Kidney (tissue), 14 donors: ENCODE measurements around the gene FN3KRP. TPM values are rescaled to one million over a fixed set of nuclear protein-coding genes. Genes with fewer than 3 reads are reported as not detected.

Experiments used
- DNase-seq, 5 donors: peaks; one replicate each; pipeline ENCODE4 v3.0.0-alpha.2; 2013 to 2020
- FAIRE-seq: peaks from 2 replicates; lab custom pipeline; 2012; peaks lifted over from hg19 to GRCh38; lab: Jason Lieb, UNC
- H3K27ac ChIP-seq, 2 donors: one replicate each; pipeline ENCODE4 v1.7.0; 2013; ENCODE audit warnings: low read depth in 2 of 2, low read length in 2 of 2, inconsistent platforms in 1 of 2
- H3K27me3 ChIP-seq: one replicate; pipeline ENCODE4 v1.7.1; 2013; ENCODE audit warnings: low read length, inconsistent platforms; ENCODE audit not compliant: control insufficient read depth, insufficient read depth
- H3K36me3 ChIP-seq, 3 donors: one replicate each; pipeline versions ENCODE4 v1.7.0 to v1.7.1; 2013; ENCODE audit warnings: low read length in 3 of 3, control low read depth in 1 of 3, inconsistent platforms in 1 of 3; ENCODE audit not compliant: insufficient read depth in 3 of 3, control insufficient read depth in 2 of 3
- H3K4me1 ChIP-seq, 3 donors: one replicate each; pipeline versions ENCODE4 v1.7.0 to v1.7.1; 2013; ENCODE audit warnings: low read length in 3 of 3, inconsistent platforms in 1 of 3, low read depth in 1 of 3; ENCODE audit not compliant: control insufficient read depth in 2 of 3, insufficient read depth in 2 of 3
- H3K4me3 ChIP-seq, 3 donors: one replicate each; pipeline versions ENCODE4 v1.7.0 to v1.8.1; 2013; ENCODE audit warnings: low read length in 3 of 3, control low read depth in 1 of 3, inconsistent platforms in 1 of 3
- H3K9ac ChIP-seq, 3 donors: one replicate each; pipeline versions ENCODE4 v1.7.0 to v1.7.1; 2013; ENCODE audit warnings: low read length in 3 of 3, control low read depth in 1 of 3, inconsistent platforms in 1 of 3
- H3K9me3 ChIP-seq, 3 donors: one replicate each; pipeline versions ENCODE4 v1.7.0 to v1.7.1; 2013; ENCODE audit warnings: low read length in 3 of 3, control low read depth in 1 of 3, inconsistent platforms in 1 of 3; ENCODE audit not compliant: control insufficient read depth in 2 of 3, insufficient read depth in 1 of 3
- intact Hi-C: fragments of 100-400 bp; cut with DNase I; formaldehyde crosslinking; loops from one replicate; pipeline ENCODE4 v1.11.1; 2022
- polyA plus RNA-seq: library from polyadenylated mRNA; stranded (reverse); fragments of 350-450 nt; fragmentation: Illumina TruSeq; extraction: RNeasy Lipid Tissue Mini Kit (QIAGEN cat#74804); gene quantifications from one replicate; pipeline ENCODE4 v1.2.3, GENCODE V29; 2014; ENCODE audit warnings: low read depth, low replicate concordance; ENCODE audit not compliant: insufficient read depth
- total RNA-seq: library from RNA; stranded (reverse); fragmentation: NEBNext Ultra II Directional; extraction: Animal tissue kit (Norgen Biotek cat#: 25700); gene quantifications from one replicate; pipeline ENCODE4 v1.2.1, GENCODE V29; 2021
- TF ChIP-seq, protein P1 (sequence below): IDR thresholded peaks from 3 replicates; pipeline ENCODE4 v1.5.1; 2012; ENCODE audit warnings: mild to moderate bottlenecking, moderate library complexity, borderline replicate concordance; ENCODE audit not compliant: insufficient read depth; ENCODE audit errors: extremely low read depth
- donor health status: control.
- donor health status: control.
- donor health status: control.
- donor health status: control.
- donor health status: control.
- donor health status: DM: yes; HTN: yes; CAD: no.
- donor health status: Normal renal cell carcinoma (clear cell type).

The FN3KRP gene
- total and polyA plus RNA-seq, 2 donors from 2014 or later, result 30.6 to 36.6 TPM

DNA sequence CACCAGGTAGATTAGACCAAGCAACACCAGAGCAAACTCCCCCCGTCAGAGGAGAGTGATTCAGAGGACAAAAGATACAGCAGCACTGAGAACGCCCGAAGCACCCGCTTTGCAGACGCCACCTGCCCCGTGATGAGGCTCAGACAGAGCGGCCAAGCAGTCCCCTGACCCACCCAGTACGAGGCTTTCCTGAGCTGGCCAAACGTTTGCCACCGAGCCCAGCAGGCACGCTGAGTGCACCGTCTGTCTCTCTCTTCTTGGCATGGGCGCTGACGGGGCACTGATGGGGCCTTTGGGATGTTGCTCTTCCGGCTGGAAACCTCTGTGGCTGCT lies 48.9 kb upstream of the FN3KRP start:
- TF ChIP-seq, protein P1, sequence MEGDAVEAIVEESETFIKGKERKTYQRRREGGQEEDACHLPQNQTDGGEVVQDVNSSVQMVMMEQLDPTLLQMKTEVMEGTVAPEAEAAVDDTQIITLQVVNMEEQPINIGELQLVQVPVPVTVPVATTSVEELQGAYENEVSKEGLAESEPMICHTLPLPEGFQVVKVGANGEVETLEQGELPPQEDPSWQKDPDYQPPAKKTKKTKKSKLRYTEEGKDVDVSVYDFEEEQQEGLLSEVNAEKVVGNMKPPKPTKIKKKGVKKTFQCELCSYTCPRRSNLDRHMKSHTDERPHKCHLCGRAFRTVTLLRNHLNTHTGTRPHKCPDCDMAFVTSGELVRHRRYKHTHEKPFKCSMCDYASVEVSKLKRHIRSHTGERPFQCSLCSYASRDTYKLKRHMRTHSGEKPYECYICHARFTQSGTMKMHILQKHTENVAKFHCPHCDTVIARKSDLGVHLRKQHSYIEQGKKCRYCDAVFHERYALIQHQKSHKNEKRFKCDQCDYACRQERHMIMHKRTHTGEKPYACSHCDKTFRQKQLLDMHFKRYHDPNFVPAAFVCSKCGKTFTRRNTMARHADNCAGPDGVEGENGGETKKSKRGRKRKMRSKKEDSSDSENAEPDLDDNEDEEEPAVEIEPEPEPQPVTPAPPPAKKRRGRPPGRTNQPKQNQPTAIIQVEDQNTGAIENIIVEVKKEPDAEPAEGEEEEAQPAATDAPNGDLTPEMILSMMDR, result no peak
- H3K27ac ChIP-seq, result no peak overlapping the region
- peaks cover 0 to 3% (median 0%) of the 10 kb centered on the region in 3 donors for H3K4me1 ChIP-seq
- no peak overlapping the region for H3K9ac ChIP-seq
- DNase-seq (no peak), FAIRE-seq (no peak)
- H3K4me3 ChIP-seq, result no peak overlapping the region
- intact Hi-C loops, result no loop called here
- no peaks in the 10 kb centered on the region for H3K27me3 ChIP-seq
- peaks cover 0 to 4% (median 0%) of the 10 kb centered on the region in 3 donors for H3K36me3 ChIP-seq
- no peaks in the 10 kb centered on the region for H3K9me3 ChIP-seq

DNA sequence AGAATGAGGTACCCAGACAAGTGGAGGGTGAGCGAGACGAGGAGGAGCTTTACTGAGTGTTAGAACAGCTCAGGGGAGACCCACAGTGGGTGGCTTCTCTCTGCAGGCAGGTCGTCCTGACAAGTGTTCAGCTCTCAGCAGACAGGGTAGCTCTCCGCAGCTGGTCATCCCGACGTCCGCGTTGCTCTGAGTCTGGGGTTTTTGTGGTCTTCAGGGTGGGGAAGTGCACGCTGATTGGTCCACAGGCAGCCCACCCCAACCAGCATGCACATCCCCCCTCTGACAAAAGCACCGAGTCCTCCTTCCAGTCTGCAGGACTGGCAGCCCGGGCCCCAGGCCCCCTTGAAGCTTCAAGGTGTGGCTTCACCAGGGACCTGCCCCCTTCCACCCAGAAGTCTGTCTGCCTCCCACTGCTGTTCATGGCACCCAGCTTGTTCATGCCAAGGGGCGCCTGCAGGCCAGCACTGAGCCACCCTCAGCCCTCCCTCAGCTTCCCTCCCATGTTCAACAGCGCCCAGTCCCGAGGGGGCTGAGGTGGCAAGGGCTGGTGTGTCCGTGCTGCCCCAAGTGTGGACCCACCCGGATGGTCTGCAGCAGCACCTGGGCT lies 48.4 kb upstream of the FN3KRP start:
- Histone ChIP-seq H3K36me3 (peaks cover 0 to 4% (median 0%) of the 10 kb centered on the region in 3 donors), H3K27me3 (no peaks in the 10 kb centered on the region), H3K27ac (no peak overlapping the region), H3K9ac (no peak overlapping the region), H3K4me3 (no peak overlapping the region), H3K4me1 (peaks cover 0 to 3% (median 0%) of the 10 kb centered on the region in 3 donors), H3K9me3 (no peaks in the 10 kb centered on the region)
- TF ChIP-seq, protein P1, result no peak
- DNase-seq (no peak), FAIRE-seq (no peak)
- intact Hi-C loops, result no loop called here

DNA sequence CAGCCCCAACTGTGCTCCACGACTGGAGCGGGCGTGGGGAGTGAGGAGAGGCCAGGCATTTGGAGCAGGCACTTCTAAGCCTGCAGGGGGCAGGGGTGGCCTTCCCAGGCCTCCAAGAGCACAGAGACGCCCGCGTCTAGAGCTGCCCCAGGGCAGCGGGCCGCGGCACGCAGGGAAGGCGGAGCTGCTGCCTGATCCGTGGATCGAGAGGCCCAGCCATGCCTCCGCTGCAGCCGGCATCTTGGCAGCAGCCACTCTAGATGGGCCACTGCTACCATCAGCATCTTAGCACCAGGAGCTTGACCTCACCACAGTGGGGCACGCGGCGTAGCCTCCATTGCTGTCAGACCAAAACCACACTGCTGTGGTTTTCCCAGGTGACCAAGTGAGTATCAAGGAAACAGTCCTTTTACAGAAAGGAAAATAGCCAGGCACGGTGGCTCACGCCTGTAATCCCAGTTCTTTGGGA lies 47.8 kb upstream of the FN3KRP start:
- no peaks in the 10 kb centered on the region for H3K27me3 ChIP-seq
- no peak overlapping the region for H3K9ac ChIP-seq
- H3K27ac ChIP-seq, result no peak overlapping the region
- intact Hi-C loops, result no loop called here
- FAIRE-seq (no peak), DNase-seq (peak in 4 of 5 donors; percentile 64 to 80 (median 70))
- H3K4me1 ChIP-seq, result peaks cover 0 to 3% (median 0%) of the 10 kb centered on the region in 3 donors
- H3K9me3 ChIP-seq, result no peaks in the 10 kb centered on the region
- no peak overlapping the region for H3K4me3 ChIP-seq
- H3K36me3 ChIP-seq, result peaks cover 0 to 1% (median 0%) of the 10 kb centered on the region in 3 donors
- TF ChIP-seq, protein P1, result peak; percentile 65
